AG04449 (cell line): Measurements from ENCODE around the gene TEDC2.

Experiments used
- CTCF ChIA-PET: fragments of 350-600 bp; formaldehyde crosslinking; extraction: SDS; loops from one replicate; lab custom pipeline; 2021; ENCODE audit warnings: antibody characterized with exemption; lab: Yijun Ruan, JAX
- POLR2A ChIA-PET: fragments of 400-600, 350-600 bp; formaldehyde crosslinking; extraction: SDS; loops from one replicate; lab custom pipeline; 2020; ENCODE audit warnings: antibody characterized with exemption, inconsistent platforms; lab: Yijun Ruan, JAX
- DNase-seq: peaks from one replicate; pipeline ENCODE4 v3.0.0-alpha.2; 2010; ENCODE audit warnings: low read depth, low spot score
- H3K4me3 ChIP-seq: 2 replicates; pipeline ENCODE4 v1.5.1; 2011; ENCODE audit warnings: low read depth, mild to moderate bottlenecking, control low read depth, low read length
- CTCF ChIP-seq: IDR thresholded peaks from one replicate; pipeline ENCODE4 v1.5.1; 2011; ENCODE audit warnings: mild to moderate bottlenecking, moderate library complexity, low read length, control low read depth, inconsistent platforms; ENCODE audit not compliant: insufficient read depth; ENCODE audit errors: missing control alignments

Gene TEDC2

DNA sequence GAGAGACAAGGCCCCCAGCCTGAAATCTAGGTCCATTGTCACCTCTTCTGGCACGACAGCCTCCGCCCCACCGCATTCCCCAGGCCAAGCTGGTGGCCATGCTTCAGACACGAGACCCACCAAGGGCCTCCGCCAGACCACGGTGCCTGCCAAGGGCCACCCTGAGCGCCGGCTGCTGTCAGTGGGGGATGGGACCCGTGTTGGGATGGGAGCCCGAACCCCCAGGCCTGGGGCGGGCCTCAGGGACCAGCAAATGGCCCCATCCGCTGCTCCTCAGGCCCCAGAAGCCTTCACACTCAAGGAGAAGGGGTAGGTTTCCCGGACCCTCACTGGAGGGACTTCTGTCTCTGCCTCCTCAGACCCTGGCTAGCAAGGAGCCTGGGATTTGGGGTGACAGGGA is 1.0 kb downstream of the TEDC2 start:
- H3K4me3 ChIP-seq = peak overlapping the region; percentile 67
- no peak for TF ChIP-seq CTCF
- ChIA-PET CTCF (interaction anchor here (0.7 to 1.1 kb wide), 2 partner anchors 13 to 41 kb away, joined by 3 to 4 read pairs; no protein-coding TSS in a partner anchor), POLR2A (interaction anchor here (1.4 to 1.6 kb wide), 3 partner anchors 8 to 14 kb away, joined by 3 to 5 read pairs (median 5); partner anchors contain the start of gene TBC1D24)
- DNase-seq = no peak

DNA sequence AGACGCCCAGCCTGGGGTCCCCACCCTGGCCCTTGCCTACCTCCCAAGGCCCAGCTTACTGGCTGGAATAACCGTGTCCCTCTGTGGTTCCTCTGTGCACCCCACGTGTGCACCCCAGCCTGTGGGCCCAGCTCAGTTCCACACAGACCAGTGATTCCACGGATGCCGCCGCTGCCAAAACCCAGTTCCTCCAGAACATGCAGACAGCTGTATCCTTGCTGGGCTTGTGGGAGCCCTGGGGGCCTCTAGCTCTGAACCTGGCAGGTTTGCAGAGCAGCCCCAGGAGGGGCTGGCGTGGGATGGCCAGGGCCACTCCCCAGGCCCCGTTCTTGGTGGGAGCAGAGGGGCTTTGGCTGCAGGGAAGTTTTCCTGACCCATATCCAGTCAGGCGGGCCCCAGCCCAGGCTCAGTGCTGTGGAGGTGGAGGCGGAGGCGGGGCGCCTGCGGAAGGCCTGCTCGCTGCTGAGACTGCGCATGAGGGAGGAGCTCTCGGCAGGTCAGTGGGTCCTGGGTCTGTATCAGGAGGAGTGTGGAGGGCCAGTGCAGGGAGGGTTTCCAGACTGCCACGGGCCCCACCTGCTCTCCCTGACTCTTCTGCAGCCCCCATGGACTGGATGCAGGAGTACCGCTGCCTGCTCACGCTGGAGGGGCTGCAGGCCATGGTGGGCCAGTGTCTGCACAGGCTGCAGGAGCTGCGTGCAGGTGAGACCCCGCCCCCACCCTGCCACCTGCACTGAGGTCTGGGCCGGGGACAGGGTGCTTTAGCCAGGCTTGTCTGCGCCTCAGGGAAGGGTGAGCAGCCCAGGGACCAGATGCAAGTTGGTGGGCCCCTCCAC is 2.3 kb downstream of the TEDC2 start:
- H3K4me3 ChIP-seq = no peak overlapping the region
- TF ChIP-seq CTCF = no peak
- no peak for DNase-seq
- CTCF ChIA-PET = interaction anchor here (1.3 kb wide), 2 partner anchors 20 to 22 kb away, joined by 3 read pairs; no protein-coding TSS in a partner anchor
- POLR2A ChIA-PET = no interaction called here

- DNase-seq = no peak
- TF ChIP-seq CTCF = no peak
- no peak overlapping the region for H3K4me3 ChIP-seq
- CTCF ChIA-PET = no interaction called here
- POLR2A ChIA-PET = no interaction called here
These were observed 4.4 kb downstream of the TEDC2 start for GRCh38 chr16:2464333-2464732.

GRCh38 chr16:2465653-2466415 is 5.9 kb downstream of the TEDC2 start:
- no peak for TF ChIP-seq CTCF
- no peak overlapping the region for H3K4me3 ChIP-seq
- no peak for DNase-seq
- POLR2A ChIA-PET = no interaction called here
- CTCF ChIA-PET = interaction anchor here (1.7 kb wide), 1 partner anchor 13 kb away, joined by 4 read pairs; no protein-coding TSS in a partner anchor

DNA sequence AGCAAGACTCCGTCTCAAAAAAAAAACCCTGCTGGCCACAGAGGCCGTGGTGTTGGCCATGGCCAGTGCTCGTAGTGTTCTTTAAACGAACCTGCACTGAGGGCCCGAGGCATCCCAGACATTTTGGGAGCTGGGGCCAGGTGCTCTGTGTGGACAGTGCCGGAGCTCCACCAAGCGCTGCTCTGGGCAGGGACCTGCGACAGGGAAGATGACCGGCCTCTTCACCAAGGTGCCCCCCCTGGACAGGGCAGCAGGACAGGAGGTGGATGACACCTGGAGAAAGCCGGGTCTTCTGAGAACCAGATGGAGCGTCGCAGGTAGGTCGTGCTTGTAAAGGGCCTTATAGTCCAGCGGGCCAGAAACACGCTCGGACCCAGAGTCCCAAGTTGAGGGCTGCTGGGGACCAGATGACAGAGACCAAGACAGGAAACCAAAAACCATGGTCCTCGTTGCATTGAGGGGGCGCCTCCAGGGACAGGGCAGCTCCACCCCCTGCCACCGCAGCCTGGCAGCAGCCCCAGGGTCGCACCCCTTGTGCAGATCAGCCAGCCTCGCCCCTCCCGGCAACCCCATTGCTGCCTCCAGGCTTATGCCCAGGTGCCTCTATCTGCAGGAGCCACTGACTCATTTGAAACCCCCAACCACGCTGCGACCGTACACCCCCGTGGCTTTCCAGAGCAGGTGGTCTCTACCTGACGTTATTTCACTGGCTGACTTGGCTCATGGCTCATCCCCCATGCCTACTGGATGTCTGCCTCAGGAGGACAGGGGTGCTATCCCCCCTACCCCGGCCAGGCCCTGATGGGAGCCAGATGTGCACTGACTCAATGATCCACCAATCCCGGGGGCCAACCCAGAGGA is 7.0 kb downstream of the TEDC2 start:
- DNase-seq = no peak
- no peak for TF ChIP-seq CTCF
- ChIA-PET CTCF (interaction anchor here (0.7 to 1.7 kb wide), 2 partner anchors 14 to 171 kb away, joined by 3 to 4 read pairs; no protein-coding TSS in a partner anchor), POLR2A (interaction anchor here (0.8 kb wide), 1 partner anchor 39 kb away, joined by 4 read pairs; no protein-coding TSS in a partner anchor)
- peak overlapping the region; percentile 53 for H3K4me3 ChIP-seq
